GM21723 (cell line): ENCODE measurements around the gene OR2S2.

Experiments used
- ATAC-seq: cut with Tn5 transposase; IDR thresholded peaks from one replicate; pipeline ENCODE4 v1.9.1; 2021; ENCODE audit warnings: mild to moderate bottlenecking, moderate library complexity; ENCODE audit not compliant: unreplicated experiment

Gene OR2S2

GRCh38 chr9:35910613-35911359 is 47.2 kb downstream of the OR2S2 start:
- no peak for ATAC-seq

DNA sequence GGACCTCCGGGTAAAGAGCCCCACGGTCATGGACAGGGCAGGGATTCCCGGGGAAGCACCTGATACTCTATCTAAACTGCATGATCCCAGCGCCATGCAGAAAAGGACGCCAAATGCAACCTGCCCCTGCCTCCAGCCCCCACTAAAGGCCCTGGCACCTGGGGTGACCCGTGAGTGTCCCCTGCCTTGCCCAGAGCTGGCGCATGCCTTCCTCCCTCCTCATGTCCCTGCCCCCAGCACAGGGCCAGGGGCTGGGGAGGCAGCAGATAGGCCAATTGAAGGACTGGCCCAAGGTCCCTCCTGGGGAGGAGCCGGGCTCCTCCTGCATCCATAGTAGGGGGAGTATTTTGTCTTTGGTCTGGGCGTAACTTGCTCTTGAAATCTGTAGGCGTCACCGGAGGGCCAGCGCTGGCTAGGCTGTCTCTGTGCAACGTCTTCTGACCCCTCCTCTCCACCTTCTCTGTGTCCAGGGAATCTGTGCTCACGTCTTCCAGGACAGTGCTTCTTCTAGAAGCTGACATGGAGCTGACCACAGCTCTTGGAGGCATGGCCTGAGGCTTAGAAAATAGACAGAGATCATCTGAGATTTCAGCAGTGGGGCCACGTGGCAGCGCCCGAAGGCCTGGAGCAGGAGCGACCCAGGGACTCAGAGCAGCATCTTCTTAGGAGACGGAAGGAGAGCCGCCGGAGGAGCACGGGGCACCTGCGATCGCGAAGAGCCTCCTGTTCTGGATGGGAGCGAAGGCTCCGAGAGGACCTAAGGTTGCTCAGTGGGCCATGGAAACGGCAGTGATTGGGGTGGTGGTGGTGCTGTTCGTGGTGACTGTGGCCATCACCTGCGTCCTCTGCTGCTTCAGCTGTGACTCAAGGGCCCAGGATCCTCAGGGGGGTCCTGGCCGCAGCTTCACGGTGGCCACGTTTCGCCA is 48.0 kb downstream of the OR2S2 start:
- ATAC-seq: no peak

- ATAC-seq: no peak
Observed at GRCh38 chr9:35909274-35909673, 48.7 kb downstream of the OR2S2 start, which contains the start of gene SPAAR. SPAAR (plus strand) TSS chr9:35909490; CDS start chr9:35910464, 974 bp downstream.

GRCh38 chr9:35908504-35909125 is 49.3 kb downstream of the OR2S2 start:
- ATAC-seq: no peak

DNA sequence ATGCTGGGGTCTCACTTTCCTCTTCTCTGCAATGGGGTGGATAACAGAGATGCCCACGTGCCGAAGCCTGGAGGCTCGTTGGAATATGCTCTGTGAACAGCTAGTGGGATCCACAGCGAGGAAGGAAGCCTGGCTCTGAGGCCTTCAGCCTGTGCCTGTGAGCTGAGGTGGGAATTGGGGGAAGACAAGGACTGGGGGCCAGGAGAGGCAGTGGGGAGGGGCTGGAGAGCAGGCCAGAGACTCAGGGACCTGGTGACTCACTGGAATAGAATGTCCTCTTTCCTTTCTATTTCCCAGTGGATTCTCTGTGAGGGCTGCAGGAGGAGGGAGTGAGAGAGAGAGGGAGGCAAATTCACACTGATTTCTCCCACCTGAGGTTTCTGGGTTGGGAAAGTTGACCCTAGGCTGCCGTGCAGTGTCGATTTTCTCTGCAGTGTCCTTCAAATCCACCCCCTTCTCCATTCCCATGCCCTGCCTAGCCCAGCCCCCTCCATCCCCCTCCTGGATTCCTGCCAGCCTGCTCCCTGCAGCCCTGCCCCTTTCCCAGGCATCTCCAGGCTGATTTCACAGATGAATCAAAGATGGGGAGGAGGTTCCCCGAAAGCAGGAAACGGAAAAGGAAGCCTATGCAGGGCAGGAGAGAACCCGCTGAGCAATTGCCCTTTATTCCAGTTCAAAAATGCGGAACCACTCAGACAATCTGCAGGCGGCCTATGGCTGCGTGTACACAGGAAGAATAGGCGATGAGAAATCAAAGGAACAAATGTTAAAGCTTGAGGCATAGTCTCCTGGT is 50.0 kb downstream of the OR2S2 start:
- ATAC-seq: no peak
